ENCODE results near the gene GNL3.

- no peak for TF ChIP-seq POLR2A (IDR thresholded peaks at IDR 0.05; ENCODE audit: low read depth, low read length)
- no peak for TF ChIP-seq POU2F2 (IDR thresholded peaks at IDR 0.05; ENCODE audit: low read depth, low read length)
- TF ChIP-seq POLR2AphosphoS5 (IDR thresholded peaks at IDR 0.05; ENCODE audit: low read depth, low read length) = no peak
- TF ChIP-seq TAF1 (IDR thresholded peaks at IDR 0.05; ENCODE audit: low read depth, low read length) = no peak
- no peak for TF ChIP-seq PAX5 (IDR thresholded peaks at IDR 0.05; ENCODE audit: insufficient read depth, low read length, severe bottlenecking)
Observed at GRCh38 chr3:52651592-52651991, 34.2 kb upstream of the GNL3 start.
